MM.1S (cell line): Measurements from ENCODE around the gene MAGI3.

ENCODE experiments used
- DNase-seq: peaks from one replicate; pipeline ENCODE4 v3.0.0-alpha.2; 2015
- H2AFZ ChIP-seq: fragments of 300-600 bp; sonication (generic); 2 replicates; pipeline ENCODE4 v1.6.0; 2016; ENCODE audit warnings: antibody characterized with exemption, low read length
- H3F3A ChIP-seq: fragments of 300-600 bp; sonication (generic); 2 replicates; pipeline ENCODE4 v1.6.1; 2016; ENCODE audit warnings: mild to moderate bottlenecking, antibody characterized with exemption, low read length, moderate library complexity, mixed read lengths; ENCODE audit not compliant: insufficient read depth
- H3K27ac ChIP-seq: fragments of 300-600 bp; sonication (generic); 2 replicates; pipeline ENCODE4 v1.5.1; 2016; ENCODE audit warnings: mild to moderate bottlenecking, low read length
- H3K27me3 ChIP-seq: fragments of 300-600 bp; sonication (generic); replicated peaks from 2 replicates; pipeline ENCODE4 v1.6.0; 2016; ENCODE audit warnings: low read length; ENCODE audit not compliant: insufficient read depth
- H3K36me3 ChIP-seq: fragments of 300-600 bp; sonication (generic); replicated peaks from 2 replicates; pipeline ENCODE4 v1.6.1; 2016; ENCODE audit warnings: mild to moderate bottlenecking, low read length, mixed read lengths; ENCODE audit not compliant: insufficient read depth
- H3K4me1 ChIP-seq: fragments of 300-600 bp; sonication (generic); 2 replicates; pipeline ENCODE4 v1.6.1; 2016; ENCODE audit warnings: low read length, mixed read lengths
- H3K4me2 ChIP-seq: fragments of 300-600 bp; sonication (generic); 2 replicates; pipeline ENCODE4 v1.6.0; 2016; ENCODE audit warnings: low read depth, low read length
- H3K4me3 ChIP-seq: fragments of 300-600 bp; sonication (generic); 2 replicates; pipeline ENCODE4 v1.5.1; 2016; ENCODE audit warnings: low read length, mixed read lengths
- H3K79me2 ChIP-seq: fragments of 300-600 bp; sonication (generic); 2 replicates; pipeline ENCODE4 v1.6.1; 2016; ENCODE audit warnings: mixed run types, low read length, mixed read lengths
- H3K9ac ChIP-seq: fragments of 300-600 bp; sonication (generic); 2 replicates; pipeline ENCODE4 v1.6.1; 2016; ENCODE audit warnings: low read length, mixed read lengths
- H3K9me2 ChIP-seq: fragments of 300-600 bp; sonication (generic); replicated peaks from 2 replicates; pipeline ENCODE4 v1.6.1; 2016; ENCODE audit warnings: mild to moderate bottlenecking, low read length, mixed read lengths; ENCODE audit not compliant: insufficient read depth
- H3K9me3 ChIP-seq: fragments of 300-600 bp; sonication (generic); replicated peaks from 2 replicates; pipeline ENCODE4 v1.6.1; 2016; ENCODE audit warnings: mild to moderate bottlenecking, low read length, mixed read lengths; ENCODE audit not compliant: insufficient read depth
- H4K20me1 ChIP-seq: fragments of 300-600 bp; sonication (generic); 2 replicates; pipeline ENCODE4 v1.6.1; 2016; ENCODE audit warnings: mild to moderate bottlenecking, low read length, moderate library complexity, mixed read lengths; ENCODE audit not compliant: insufficient read depth
- EZH2 ChIP-seq: fragments of 300-600 bp; sonication (generic); optimal IDR thresholded peaks from 2 replicates; pipeline ENCODE3; 2017; ENCODE audit warnings: low read depth, mild to moderate bottlenecking, antibody characterized with exemption, low read length, mixed read lengths
- EZH2phosphoT487 ChIP-seq: fragments of 300-600 bp; sonication (generic); IDR thresholded peaks from 2 replicates; pipeline ENCODE4 v1.6.1; 2018; ENCODE audit warnings: antibody characterized with exemption, low read length
- TF ChIP-seq, protein P1 (sequence below): fragments of 300-600 bp; sonication (generic); IDR thresholded peaks from 2 replicates; pipeline ENCODE4 v1.5.1; 2016; ENCODE audit warnings: antibody characterized with exemption, low read length, mixed read lengths

Gene MAGI3

DNA sequence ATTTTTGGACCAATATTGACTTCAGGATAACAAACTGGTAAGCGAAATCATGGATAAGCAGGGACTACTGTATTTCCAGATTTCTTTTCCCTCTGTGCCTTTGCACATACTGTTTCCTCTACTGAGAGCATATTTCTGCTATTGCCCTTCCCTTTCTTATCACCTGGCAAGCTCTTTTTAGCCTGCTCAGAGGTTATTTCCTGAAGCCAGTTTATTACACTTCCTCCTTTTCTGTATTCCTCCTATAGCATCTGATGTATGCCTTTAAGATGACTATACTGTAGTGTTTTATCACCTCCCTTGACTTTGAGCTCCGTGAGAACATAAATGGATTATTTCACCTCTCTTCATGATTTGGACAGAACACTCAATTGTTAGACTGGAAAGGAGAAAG lies 49.0 kb downstream of the MAGI3 start:
- Histone ChIP-seq H3K79me2 (no peaks in the 10 kb centered on the region), H3K36me3 (no peaks in the 10 kb centered on the region), H3K9me2 (no peaks in the 10 kb centered on the region), H3K9ac (no peak overlapping the region), H3K9me3 (no peaks in the 10 kb centered on the region), H3K27me3 (no peaks in the 10 kb centered on the region), H4K20me1 (no peaks in the 10 kb centered on the region), H3K4me2 (no peak overlapping the region), H2AFZ (no peak overlapping the region), H3K27ac (no peak overlapping the region), H3F3A (no peaks in the 10 kb centered on the region), H3K4me1 (no peaks in the 10 kb centered on the region), H3K4me3 (no peak overlapping the region)
- no peak for DNase-seq
- no peak for TF ChIP-seq EZH2
- TF ChIP-seq, protein P1, sequence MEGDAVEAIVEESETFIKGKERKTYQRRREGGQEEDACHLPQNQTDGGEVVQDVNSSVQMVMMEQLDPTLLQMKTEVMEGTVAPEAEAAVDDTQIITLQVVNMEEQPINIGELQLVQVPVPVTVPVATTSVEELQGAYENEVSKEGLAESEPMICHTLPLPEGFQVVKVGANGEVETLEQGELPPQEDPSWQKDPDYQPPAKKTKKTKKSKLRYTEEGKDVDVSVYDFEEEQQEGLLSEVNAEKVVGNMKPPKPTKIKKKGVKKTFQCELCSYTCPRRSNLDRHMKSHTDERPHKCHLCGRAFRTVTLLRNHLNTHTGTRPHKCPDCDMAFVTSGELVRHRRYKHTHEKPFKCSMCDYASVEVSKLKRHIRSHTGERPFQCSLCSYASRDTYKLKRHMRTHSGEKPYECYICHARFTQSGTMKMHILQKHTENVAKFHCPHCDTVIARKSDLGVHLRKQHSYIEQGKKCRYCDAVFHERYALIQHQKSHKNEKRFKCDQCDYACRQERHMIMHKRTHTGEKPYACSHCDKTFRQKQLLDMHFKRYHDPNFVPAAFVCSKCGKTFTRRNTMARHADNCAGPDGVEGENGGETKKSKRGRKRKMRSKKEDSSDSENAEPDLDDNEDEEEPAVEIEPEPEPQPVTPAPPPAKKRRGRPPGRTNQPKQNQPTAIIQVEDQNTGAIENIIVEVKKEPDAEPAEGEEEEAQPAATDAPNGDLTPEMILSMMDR: no peak
- no peak for TF ChIP-seq EZH2phosphoT487

DNA sequence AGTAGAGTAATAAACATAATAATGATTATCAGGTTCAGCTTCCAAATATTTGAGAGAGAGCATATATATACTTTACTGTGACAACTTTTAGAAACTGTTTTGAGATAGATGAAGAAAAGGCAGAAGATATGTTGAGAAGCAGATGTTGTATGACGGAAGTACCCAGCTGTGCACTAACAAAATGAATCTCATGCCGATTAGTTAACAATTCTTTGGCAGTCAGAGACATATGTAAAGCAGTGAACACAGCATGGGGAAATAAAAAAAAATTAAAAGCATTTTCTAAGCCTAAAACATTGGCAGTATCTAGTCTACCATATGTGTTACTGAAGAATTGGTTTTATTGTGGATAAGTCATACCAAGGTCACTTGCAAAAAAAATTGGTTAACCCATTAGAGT lies 51.8 kb downstream of the MAGI3 start:
- H3K4me3 ChIP-seq: no peak overlapping the region
- H3K9me3 ChIP-seq: no peaks in the 10 kb centered on the region
- no peaks in the 10 kb centered on the region for H4K20me1 ChIP-seq
- no peak for TF ChIP-seq EZH2phosphoT487
- no peak for TF ChIP-seq EZH2
- TF ChIP-seq, protein P1: no peak
- H3K27ac ChIP-seq: no peak overlapping the region
- no peaks in the 10 kb centered on the region for H3F3A ChIP-seq
- H3K79me2 ChIP-seq: no peaks in the 10 kb centered on the region
- no peak overlapping the region for H3K9ac ChIP-seq
- no peaks in the 10 kb centered on the region for H3K9me2 ChIP-seq
- H2AFZ ChIP-seq: no peak overlapping the region
- no peak overlapping the region for H3K4me2 ChIP-seq
- H3K36me3 ChIP-seq: no peaks in the 10 kb centered on the region
- no peak for DNase-seq
- no peaks in the 10 kb centered on the region for H3K27me3 ChIP-seq
- no peaks in the 10 kb centered on the region for H3K4me1 ChIP-seq

DNA sequence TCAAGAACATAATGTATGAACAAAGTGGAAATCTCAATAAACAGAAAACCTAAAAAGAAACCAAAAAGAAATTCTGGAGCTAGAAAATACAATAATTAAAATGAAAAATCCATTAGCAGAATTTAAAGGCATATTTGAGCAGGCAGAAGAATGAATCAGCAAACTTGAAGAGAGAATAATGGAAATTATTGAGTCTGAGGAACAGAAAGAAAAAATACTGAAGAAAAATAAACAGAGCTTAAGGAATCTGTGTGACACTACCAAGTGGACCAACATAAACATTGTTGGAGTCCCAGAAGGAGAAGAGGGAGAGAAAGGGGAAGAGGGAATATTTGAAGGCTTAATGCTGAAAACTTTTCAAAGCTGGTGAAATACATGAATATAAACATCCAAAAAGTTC lies 54.5 kb downstream of the MAGI3 start:
- no peaks in the 10 kb centered on the region for H3K79me2 ChIP-seq
- H3F3A ChIP-seq: no peaks in the 10 kb centered on the region
- H3K4me3 ChIP-seq: no peak overlapping the region
- no peaks in the 10 kb centered on the region for H3K27me3 ChIP-seq
- H3K36me3 ChIP-seq: no peaks in the 10 kb centered on the region
- H3K4me1 ChIP-seq: no peaks in the 10 kb centered on the region
- TF ChIP-seq EZH2: no peak
- TF ChIP-seq, protein P1: no peak
- no peak for TF ChIP-seq EZH2phosphoT487
- no peaks in the 10 kb centered on the region for H3K9me3 ChIP-seq
- no peaks in the 10 kb centered on the region for H3K9me2 ChIP-seq
- H3K4me2 ChIP-seq: no peak overlapping the region
- no peak overlapping the region for H3K27ac ChIP-seq
- no peak for DNase-seq
- H4K20me1 ChIP-seq: no peaks in the 10 kb centered on the region
- H3K9ac ChIP-seq: no peak overlapping the region
- H2AFZ ChIP-seq: no peak overlapping the region
